ENCODE data around the gene VANGL1. TPM values are rescaled to one million over a fixed set of nuclear protein-coding genes. Genes with fewer than 3 reads are reported as not detected.

The VANGL1 gene
- total and polyA plus RNA-seq, 9 donors = 1.8 to 11.0 (median 8.8) TPM

DNA sequence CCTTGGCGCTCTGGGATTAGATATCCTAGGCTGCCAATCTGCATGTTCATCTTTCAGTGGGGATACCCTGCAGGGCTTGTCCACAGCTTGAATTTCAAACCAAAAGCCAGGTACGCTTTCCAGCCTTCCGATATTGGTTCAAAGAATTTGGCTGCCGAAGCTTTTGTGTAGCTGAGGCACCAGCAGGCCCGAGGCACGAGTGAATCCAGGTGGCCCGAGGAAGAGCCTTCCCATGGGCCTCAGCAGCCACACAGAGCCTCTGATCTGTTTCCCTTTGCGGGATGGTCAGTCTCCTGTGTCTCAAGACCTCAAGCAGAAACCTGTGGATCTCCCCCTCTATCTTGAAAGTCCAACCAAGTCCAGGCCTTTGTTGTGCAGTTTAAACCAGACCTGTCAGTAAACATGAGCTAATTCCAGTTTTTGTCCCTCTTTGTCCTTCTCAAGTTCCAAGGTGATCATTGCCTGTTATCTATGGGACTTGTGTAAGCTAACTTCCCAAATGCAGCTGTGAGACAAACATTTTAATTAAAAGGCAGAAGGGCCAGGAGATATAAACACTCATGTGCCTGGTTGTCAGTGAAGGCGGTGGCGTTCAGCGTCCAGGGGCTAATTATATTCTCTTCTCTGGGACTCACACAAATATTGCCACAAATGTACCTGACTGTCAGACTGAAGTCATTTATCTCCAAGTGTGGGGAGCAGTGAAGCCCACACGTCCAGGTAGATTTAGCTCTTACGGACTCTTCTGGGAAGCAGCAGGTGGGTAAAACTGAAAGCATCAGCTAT, 30.6 kb downstream of the VANGL1 start:
- no peak for DNase-seq
- no peaks in the 10 kb centered on the region for H3K36me3 ChIP-seq
- H3K9me3 ChIP-seq = no peaks in the 10 kb centered on the region
- 92 to 95% (median 92%) methylated on average over 13 of the region's 13 CpGs for WGBS, 3 donors
- TF ChIP-seq CTCF (IDR thresholded peaks at IDR 0.05) (no peak), POLR2A (IDR thresholded peaks at IDR 0.05) (no peak), EP300 (IDR thresholded peaks at IDR 0.05) (no peak)
- no peaks in the 10 kb centered on the region for H3K4me1 ChIP-seq (ENCODE audit: insufficient read depth)
- intact Hi-C loops (cut with DNase I) = no loop called here
- H3K27me3 ChIP-seq = no peaks in the 10 kb centered on the region
- no peak overlapping the region for H3K27ac ChIP-seq
- no peak overlapping the region for H3K4me3 ChIP-seq

DNA sequence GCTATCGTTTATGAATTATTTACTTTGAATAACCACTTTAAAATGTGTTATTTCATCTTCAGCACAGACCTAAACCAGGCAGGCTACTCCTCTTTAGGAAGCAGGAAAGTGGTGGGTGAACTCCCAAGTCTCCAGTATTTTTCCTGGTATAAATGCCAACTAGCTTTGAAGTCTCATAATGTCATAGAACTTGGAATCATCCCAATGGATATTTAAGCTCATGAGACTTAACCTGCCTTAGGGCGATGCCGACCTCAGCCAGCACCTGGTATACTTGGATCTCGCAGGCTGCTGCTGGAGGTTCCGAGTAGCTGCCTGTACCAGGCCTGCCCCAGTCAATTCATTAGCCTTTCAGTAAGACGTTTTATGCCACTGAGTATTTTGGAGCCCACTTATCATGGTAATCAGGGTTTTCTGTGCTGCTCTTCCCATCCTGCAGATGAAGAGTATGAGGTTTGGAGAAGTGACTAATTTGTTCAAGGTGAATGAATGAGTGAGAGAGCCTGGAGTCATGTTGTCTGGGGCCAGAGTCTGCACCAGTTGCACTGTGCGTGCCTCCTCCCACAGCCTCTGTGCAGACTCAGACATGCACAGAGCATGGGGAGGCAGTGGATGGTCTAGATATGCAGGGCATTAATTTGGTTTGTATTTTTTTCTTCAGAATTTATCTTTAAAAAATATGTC, 34.9 kb downstream of the VANGL1 start:
- intact Hi-C loops (cut with DNase I) = no loop called here
- WGBS, 3 donors = 81 to 85% (median 84%) methylated on average over 7 of the region's 7 CpGs
- no peaks in the 10 kb centered on the region for H3K27me3 ChIP-seq
- H3K27ac ChIP-seq = no peak overlapping the region
- no peak overlapping the region for H3K4me3 ChIP-seq
- H3K36me3 ChIP-seq = no peaks in the 10 kb centered on the region
- no peaks in the 10 kb centered on the region for H3K9me3 ChIP-seq
- peaks cover 6% of the 10 kb centered on the region for H3K4me1 ChIP-seq (ENCODE audit: insufficient read depth)
- no peak for DNase-seq
- TF ChIP-seq EP300 (IDR thresholded peaks at IDR 0.05) (no peak), POLR2A (IDR thresholded peaks at IDR 0.05) (no peak), CTCF (IDR thresholded peaks at IDR 0.05) (no peak)

DNA sequence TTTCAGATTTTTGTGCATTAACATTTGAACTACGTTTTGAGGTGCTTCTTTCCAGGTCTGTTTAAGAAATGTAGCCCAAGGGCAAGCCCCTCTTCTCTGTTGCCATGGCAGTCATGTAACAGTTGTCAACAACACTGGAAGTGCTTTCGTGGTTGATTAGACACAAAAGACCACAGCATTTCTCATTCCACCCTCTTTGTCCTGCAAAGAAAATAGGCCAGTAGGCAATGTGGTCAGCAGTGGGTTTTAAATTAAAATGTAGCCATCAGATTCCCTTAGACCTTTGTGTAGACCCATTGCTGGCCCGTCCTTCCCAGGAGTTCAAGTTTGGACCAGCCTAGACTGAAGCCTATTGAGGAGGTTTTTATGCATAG, 35.4 kb downstream of the VANGL1 start:
- no peak for DNase-seq
- intact Hi-C loops (cut with DNase I) = no loop called here
- Histone ChIP-seq H3K27me3 (no peaks in the 10 kb centered on the region), H3K4me3 (no peak overlapping the region), H3K36me3 (no peaks in the 10 kb centered on the region), H3K9me3 (no peaks in the 10 kb centered on the region), H3K27ac (no peak overlapping the region), H3K4me1 (ENCODE audit: insufficient read depth) (peaks cover 6% of the 10 kb centered on the region)
- WGBS, 3 donors = 55 to 59% (median 58%) methylated on average over 3 of the region's 3 CpGs
- no peak for TF ChIP-seq CTCF (IDR thresholded peaks at IDR 0.05)
- TF ChIP-seq POLR2A (IDR thresholded peaks at IDR 0.05) = no peak
- no peak for TF ChIP-seq EP300 (IDR thresholded peaks at IDR 0.05)

DNA sequence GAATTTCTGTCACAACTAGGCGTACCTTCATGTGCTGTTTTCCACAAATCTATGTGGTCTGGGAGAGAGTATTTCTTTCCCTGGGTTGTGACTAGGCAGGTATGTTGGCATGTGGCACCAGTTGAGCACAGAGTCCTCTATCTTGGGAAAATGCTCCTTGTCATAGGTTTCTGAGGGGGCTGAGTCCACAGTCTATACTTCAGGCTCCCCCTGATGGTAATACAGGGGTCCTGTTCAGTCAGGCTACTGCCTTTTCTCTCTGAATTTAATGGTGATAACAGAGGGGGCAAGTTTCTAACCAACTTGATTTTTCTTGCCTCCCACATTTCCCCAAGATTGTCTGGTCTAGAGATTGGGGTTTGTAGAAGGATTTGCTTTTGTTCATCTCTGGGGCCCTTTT, 35.8 kb downstream of the VANGL1 start:
- no peak for DNase-seq
- no peaks in the 10 kb centered on the region for H3K9me3 ChIP-seq
- no peaks in the 10 kb centered on the region for H3K36me3 ChIP-seq
- no peaks in the 10 kb centered on the region for H3K27me3 ChIP-seq
- 98 to 100% (median 100%) methylated on average over 1 of the region's 1 CpG for WGBS, 3 donors
- peaks cover 6% of the 10 kb centered on the region for H3K4me1 ChIP-seq (ENCODE audit: insufficient read depth)
- intact Hi-C loops (cut with DNase I) = no loop called here
- TF ChIP-seq POLR2A (IDR thresholded peaks at IDR 0.05) (no peak), EP300 (IDR thresholded peaks at IDR 0.05) (no peak), CTCF (IDR thresholded peaks at IDR 0.05) (no peak)
- no peak overlapping the region for H3K4me3 ChIP-seq
- H3K27ac ChIP-seq = no peak overlapping the region
